Endothelial cell of umbilical vein (primary cell): ENCODE results near the gene UBE2S. TPM values are rescaled to one million over a fixed set of nuclear protein-coding genes. Genes with fewer than 3 reads are reported as not detected.

Source experiments
- BruUV-seq: library from RNA; stranded (reverse); fragments of 400-500 nt; replicated peaks from 2 replicates; lab custom pipeline; 2021; lab: Mats Ljungman, UMichigan
- CTCF ChIA-PET: fragments of 300-600, 350-600 bp; sonication (Branson Sonifier 250); formaldehyde crosslinking; loops from one replicate; lab custom pipeline; 2021; ENCODE audit warnings: antibody characterized with exemption, inconsistent platforms; lab: Charles Lee
- POLR2A ChIA-PET: fragments of 300-600, 350-600 bp; sonication (Branson Sonifier 250); formaldehyde crosslinking; loops from one replicate; lab custom pipeline; 2021; ENCODE audit warnings: antibody characterized with exemption, inconsistent platforms; lab: Charles Lee
- DNase-seq: peaks from one replicate; pipeline ENCODE4 v3.0.0-alpha.2; 2011; ENCODE audit warnings: low read depth, low spot score
- FAIRE-seq: peaks from 2 replicates; lab custom pipeline; 2011; peaks lifted over from hg19 to GRCh38; lab: Jason Lieb, UNC
- H2AFZ ChIP-seq: 2 replicates; pipeline ENCODE4 v1.6.0; 2012; ENCODE audit warnings: low read depth, low read length, control low read depth, inconsistent platforms
- H3K27ac ChIP-seq: 2 replicates; pipeline ENCODE4 v1.5.1; 2011; ENCODE audit warnings: low read depth, mild to moderate bottlenecking, control low read depth, low read length, moderate library complexity; ENCODE audit not compliant: insufficient read depth
- H3K27me3 ChIP-seq, 2 experiments: 2 replicates each; pipeline versions ENCODE4 v1.6.0 to v1.6.1; 2011; ENCODE audit warnings: low read length in 2 of 2, mixed read lengths in 1 of 2; ENCODE audit not compliant: control insufficient read depth in 2 of 2, insufficient read depth in 2 of 2
- H3K36me3 ChIP-seq, 2 experiments: 2 replicates in 1 of 2; 3 replicates in 1 of 2; pipeline ENCODE4 v1.5.1; 2011; ENCODE audit warnings: low read length in 2 of 2, mild to moderate bottlenecking in 1 of 2, moderate library complexity in 1 of 2; ENCODE audit not compliant: control insufficient read depth in 2 of 2, insufficient read depth in 2 of 2; ENCODE audit errors: extremely low read depth in 1 of 2
- H3K4me1 ChIP-seq: 3 replicates; pipeline ENCODE4 v1.5.1; 2011; ENCODE audit warnings: mild to moderate bottlenecking, low read length; ENCODE audit not compliant: control insufficient read depth, insufficient read depth; ENCODE audit errors: extremely low read depth
- H3K4me2 ChIP-seq: 2 replicates; pipeline ENCODE4 v1.6.1; 2011; ENCODE audit warnings: low read length, control low read depth, mixed read lengths; ENCODE audit not compliant: insufficient read depth
- H3K4me3 ChIP-seq, 3 experiments: fragments of 200-600 bp in 1 of 3; sonication (generic), shearing (Covaris generic) in 1 of 3; replicated peaks in 1 of 3; 2 replicates each; pipeline ENCODE4 v1.5.1; 2011 to 2016; ENCODE audit warnings: control low read depth in 3 of 3, low read length in 3 of 3, mild to moderate bottlenecking in 2 of 3, inconsistent platforms in 1 of 3, low read depth in 1 of 3, moderate library complexity in 1 of 3; ENCODE audit not compliant: insufficient read depth in 1 of 3
- H3K79me2 ChIP-seq: 2 replicates; pipeline ENCODE4 v1.6.0; 2012; ENCODE audit warnings: low read length, inconsistent platforms; ENCODE audit not compliant: control insufficient read depth, insufficient read depth
- H3K9ac ChIP-seq: replicated peaks from 2 replicates; pipeline ENCODE3; 2011; ENCODE audit warnings: low read length, control low read depth; ENCODE audit not compliant: insufficient read depth; ENCODE audit errors: extremely low read depth
- H3K9me1 ChIP-seq: replicated peaks from 3 replicates; pipeline ENCODE4 v1.6.0; 2011; ENCODE audit warnings: mild to moderate bottlenecking, low read length; ENCODE audit not compliant: control insufficient read depth, insufficient read depth; ENCODE audit errors: extremely low read depth
- H3K9me3 ChIP-seq: replicated peaks from 2 replicates; pipeline ENCODE4 v1.5.1; 2012; ENCODE audit warnings: low read length, inconsistent platforms; ENCODE audit not compliant: control insufficient read depth, insufficient read depth
- H4K20me1 ChIP-seq: replicated peaks from 2 replicates; pipeline ENCODE3; 2011; ENCODE audit warnings: mild to moderate bottlenecking, low read length; ENCODE audit not compliant: control insufficient read depth, insufficient read depth; ENCODE audit errors: extremely low read depth
- CTCF ChIP-seq, 2 donors: IDR thresholded peaks; 1 replicate in 1 of 2; 2 replicates in 1 of 2; pipeline ENCODE4 v1.5.1; 2011; ENCODE audit warnings: low read length in 2 of 2, mild to moderate bottlenecking in 2 of 2, moderate library complexity in 2 of 2, control low read depth in 1 of 2, inconsistent platforms in 1 of 2, low read depth in 1 of 2; ENCODE audit not compliant: insufficient read depth in 1 of 2; ENCODE audit errors: extremely low read depth in 1 of 2
- EZH2 ChIP-seq: IDR thresholded peaks from 2 replicates; pipeline ENCODE4 v1.6.1; 2012; ENCODE audit warnings: borderline replicate concordance, low read depth, mild to moderate bottlenecking, moderate library complexity, low read length, inconsistent platforms; ENCODE audit not compliant: severe bottlenecking
- FOS ChIP-seq: IDR thresholded peaks from 2 replicates; pipeline ENCODE4 v1.6.1; 2011; ENCODE audit warnings: mild to moderate bottlenecking, low read length, moderate library complexity, borderline replicate concordance; ENCODE audit not compliant: insufficient read depth
- GATA2 ChIP-seq: IDR thresholded peaks from 2 replicates; pipeline ENCODE4 v1.7.0; 2011; ENCODE audit warnings: low read depth, mild to moderate bottlenecking, moderate library complexity, mixed read lengths, low read length; ENCODE audit not compliant: insufficient read length, insufficient read depth
- JUN ChIP-seq: IDR thresholded peaks from 2 replicates; pipeline ENCODE4 v1.6.1; 2011; ENCODE audit warnings: borderline replicate concordance, low read depth; ENCODE audit not compliant: insufficient read length, insufficient read depth
- MAX ChIP-seq: IDR thresholded peaks from 2 replicates; pipeline ENCODE4 v1.6.1; 2011; ENCODE audit not compliant: insufficient read depth, insufficient read length
- MYC ChIP-seq: IDR thresholded peaks from one replicate; pipeline ENCODE4 v1.6.1; 2011; ENCODE audit warnings: mild to moderate bottlenecking, low read depth, low read length
- POLR2A ChIP-seq: IDR thresholded peaks from 2 replicates; pipeline ENCODE4 v1.6.1; 2012; ENCODE audit warnings: low read depth, mild to moderate bottlenecking, control low read depth, low read length
- POLR2AphosphoS5 ChIP-seq: IDR thresholded peaks from 2 replicates; pipeline ENCODE4 v1.6.1; 2012; ENCODE audit warnings: low read depth, mild to moderate bottlenecking, control low read depth, low read length, moderate library complexity; ENCODE audit not compliant: insufficient read depth
- dilution Hi-C: fragments of 300-500 bp; cut with MboI; formaldehyde crosslinking; loops from one replicate; pipeline ENCODE4 v1.15.0; 2019; ENCODE audit warnings: low sequenced_read_pairs; ENCODE audit not compliant: extremely low pct_ligation_motif_present
- intact Hi-C: fragments of 100-400 bp; cut with micrococcal nuclease; formaldehyde crosslinking; loops from one replicate; pipeline ENCODE4 v1.10.0; 2022
- polyA plus RNA-seq, 4 experiments: library from polyadenylated mRNA; depleted of rRNA in 3 of 4; stranded (reverse) in 3 of 4; unstranded in 1 of 4; fragments of >200 nt; gene quantifications; 2 replicates each; pipeline versions ENCODE4 v1.2.1 to v1.2.3, GENCODE V29; 2011 to 2012; ENCODE audit warnings: missing spikeins in 1 of 4
- total RNA-seq: library from RNA; stranded (reverse); gene quantifications from 2 replicates; pipeline ENCODE4 v1.2.3, GENCODE V29; 2021

The UBE2S gene
- total and polyA plus RNA-seq, 2 donors (not counting 3 experiments of a cell fraction or from before 2014, with no cell fraction given): 183 to 257 TPM

GRCh38 chr19:55392820-55393761 is 14.5 kb downstream of the UBE2S start:
- Histone ChIP-seq H3K4me3 (no peak overlapping the region), H2AFZ (no peak overlapping the region), H4K20me1 (no peaks in the 10 kb centered on the region), H3K27ac (no peak overlapping the region), H3K9ac (no peak overlapping the region), H3K27me3 (no peaks in the 10 kb centered on the region), H3K4me1 (peaks cover 5% of the 10 kb centered on the region), H3K4me2 (no peak overlapping the region), H3K9me1 (no peaks in the 10 kb centered on the region), H3K79me2 (peaks cover 18% of the 10 kb centered on the region), H3K36me3 (peaks cover 8 to 23% of the 10 kb centered on the region in 2 experiments), H3K9me3 (no peaks in the 10 kb centered on the region)
- intact Hi-C loops: no loop called here
- dilution Hi-C loops: no loop called here
- CTCF ChIA-PET: interaction anchor here (0.9 to 1.6 kb wide), 2 partner anchors 10 to 111 kb away, joined by 3 to 4 read pairs; no protein-coding TSS in a partner anchor
- no TSS peak for BruUV-seq
- no peak for FAIRE-seq
- TF ChIP-seq JUN (no peak), POLR2A (no peak), MYC (no peak), FOS (no peak), CTCF (IDR thresholded peaks at IDR 0.05; ENCODE audit: extremely low read depth in 1 of 2, insufficient read depth in 1 of 2, low read depth in 1 of 2, low read length in 2 of 2) (no peak), MAX (no peak), POLR2AphosphoS5 (no peak), EZH2 (no peak), GATA2 (no peak)
- DNase-seq: no peak
- POLR2A ChIA-PET: interaction anchor here (1.1 kb wide), 1 partner anchor 14 kb away, joined by 6 read pairs; no protein-coding TSS in a partner anchor
